ENCODE data around the gene HDAC4.

The HDAC4 gene

DNA sequence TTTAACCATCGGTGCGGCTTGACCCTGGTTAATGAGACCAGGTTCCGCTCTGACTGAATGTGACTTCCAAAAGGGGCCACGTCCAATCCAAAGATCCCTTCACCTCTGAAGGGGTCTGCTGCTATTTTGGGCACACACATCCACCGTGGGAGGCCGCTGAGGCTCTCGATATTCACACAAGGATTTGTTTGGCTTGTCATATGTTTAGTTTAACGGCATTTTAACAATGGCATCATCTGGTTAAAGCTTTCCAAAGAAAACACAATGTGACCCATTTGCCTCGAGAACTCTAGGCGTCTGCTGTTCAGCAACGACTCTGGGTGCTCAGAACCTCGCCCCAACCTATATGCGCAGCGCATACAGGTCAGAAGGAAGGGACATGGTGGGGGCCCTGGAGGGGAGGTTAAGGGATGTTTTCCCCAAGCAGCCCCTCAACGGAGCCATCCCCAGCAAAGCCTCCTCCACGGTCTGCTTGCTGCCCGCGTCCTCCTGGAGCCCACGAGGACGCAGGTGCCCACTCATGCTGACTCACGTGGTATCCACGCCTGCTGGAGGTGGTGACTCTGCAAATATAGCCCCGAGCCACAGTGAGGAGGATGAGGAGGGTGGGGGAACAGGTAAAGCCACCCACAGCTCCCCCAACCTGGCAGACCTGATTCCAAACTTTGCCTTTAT, 260.3 kb downstream of the HDAC4 start:
- Mint-ChIP-seq H3K36me3 (ENCODE audit: low read depth) (peaks cover 43% of the 10 kb centered on the region), H3K4me3 (no peak overlapping the region), H3K9me3 (no peaks in the 10 kb centered on the region), H3K4me1 (ENCODE audit: low read depth) (peaks cover 4% of the 10 kb centered on the region), H3K27me3 (no peaks in the 10 kb centered on the region), H3K27ac (no peak overlapping the region)

DNA sequence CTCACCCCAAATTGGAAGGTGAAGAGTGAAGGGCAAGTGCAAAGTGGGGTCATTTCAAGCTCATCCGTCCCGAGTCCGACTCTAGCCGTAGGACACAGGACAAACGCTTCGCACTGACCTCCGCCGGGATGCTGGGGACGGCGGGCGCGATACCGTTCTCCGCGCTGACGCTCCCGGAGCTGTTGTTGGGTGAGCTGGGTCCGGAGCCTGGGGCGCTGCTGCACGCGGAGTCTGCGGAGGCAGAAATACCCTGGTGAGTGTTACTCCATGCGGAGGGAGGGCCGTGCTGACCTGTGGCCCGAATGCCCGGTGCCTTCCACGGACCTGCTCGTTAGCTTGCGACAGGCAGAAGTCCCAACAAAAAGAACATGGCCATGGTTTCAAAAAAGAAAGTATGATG, 261.3 kb downstream of the HDAC4 start:
- peaks cover 46% of the 10 kb centered on the region for H3K36me3 Mint-ChIP-seq (ENCODE audit: low read depth)
- no peak overlapping the region for H3K4me3 Mint-ChIP-seq
- H3K4me1 Mint-ChIP-seq (ENCODE audit: low read depth): peaks cover 4% of the 10 kb centered on the region
- no peaks in the 10 kb centered on the region for H3K27me3 Mint-ChIP-seq
- no peaks in the 10 kb centered on the region for H3K9me3 Mint-ChIP-seq
- no peak overlapping the region for H3K27ac Mint-ChIP-seq

DNA sequence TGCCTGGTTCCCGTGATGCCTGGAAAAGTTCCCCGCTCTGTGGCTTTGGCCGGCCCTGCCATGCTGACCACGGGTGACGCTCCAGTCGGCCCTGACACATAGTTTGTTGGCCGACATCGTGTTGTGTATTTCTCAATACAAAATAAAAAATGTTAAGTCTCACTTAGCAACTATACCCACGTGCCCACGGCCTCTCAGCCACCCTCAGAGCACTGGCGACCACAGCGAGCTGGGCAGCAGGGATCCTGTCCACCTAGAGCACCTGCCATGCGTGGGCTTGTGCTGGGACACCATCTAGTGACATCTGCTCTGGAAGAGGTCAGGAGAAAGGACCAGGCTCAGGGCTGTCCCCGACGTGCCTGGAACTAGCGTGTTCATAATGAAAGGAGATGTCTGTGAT, 261.7 kb downstream of the HDAC4 start:
- Mint-ChIP-seq H3K27me3 (no peaks in the 10 kb centered on the region), H3K36me3 (ENCODE audit: low read depth) (peaks cover 50% of the 10 kb centered on the region), H3K9me3 (no peaks in the 10 kb centered on the region), H3K4me1 (ENCODE audit: low read depth) (peaks cover 4% of the 10 kb centered on the region), H3K4me3 (no peak overlapping the region), H3K27ac (no peak overlapping the region)

DNA sequence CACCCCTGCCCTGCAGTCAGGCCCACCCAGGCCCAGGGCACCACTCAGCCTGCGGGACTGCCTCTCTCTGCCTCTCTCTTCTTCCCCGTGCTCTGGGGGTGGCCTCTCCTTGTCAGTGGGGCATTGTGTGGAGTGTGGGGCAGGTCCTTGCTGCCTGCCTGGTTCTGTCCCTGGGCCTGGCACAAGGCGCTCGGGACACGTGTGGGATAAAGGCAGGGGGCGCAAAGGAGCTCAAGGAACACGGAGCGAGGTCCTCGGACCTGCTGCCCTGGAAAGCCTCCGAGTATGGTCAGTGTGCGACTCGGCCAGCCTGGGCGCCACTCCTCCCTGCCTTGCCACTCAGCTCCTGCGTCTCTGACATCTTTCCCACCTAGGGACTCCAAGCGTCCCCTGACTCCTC, 262.2 kb downstream of the HDAC4 start:
- H3K9me3 Mint-ChIP-seq: no peaks in the 10 kb centered on the region
- H3K36me3 Mint-ChIP-seq (ENCODE audit: low read depth): peaks cover 50% of the 10 kb centered on the region
- no peak overlapping the region for H3K4me3 Mint-ChIP-seq
- no peaks in the 10 kb centered on the region for H3K27me3 Mint-ChIP-seq
- H3K27ac Mint-ChIP-seq: no peak overlapping the region
- peaks cover 4% of the 10 kb centered on the region for H3K4me1 Mint-ChIP-seq (ENCODE audit: low read depth)

DNA sequence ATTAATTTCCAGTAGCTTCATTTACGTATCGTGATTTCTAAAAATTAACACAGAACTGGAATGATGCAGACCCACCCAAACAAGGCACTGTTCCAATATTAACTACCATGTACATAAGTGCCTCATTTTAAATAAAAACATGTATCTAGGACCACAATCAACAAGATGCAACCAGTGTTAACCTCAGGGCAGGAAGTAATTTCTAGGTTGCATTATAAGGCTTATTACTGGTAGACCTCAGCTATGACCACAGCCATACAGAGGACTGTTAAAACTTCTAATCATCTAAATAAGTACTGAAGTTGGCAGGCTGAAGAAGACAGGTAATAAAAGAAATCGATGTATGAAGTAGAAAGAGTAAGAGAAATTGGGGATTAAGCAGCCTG, 262.9 kb downstream of the HDAC4 start:
- no peak overlapping the region for H3K27ac Mint-ChIP-seq
- no peaks in the 10 kb centered on the region for H3K27me3 Mint-ChIP-seq
- peaks cover 4% of the 10 kb centered on the region for H3K4me1 Mint-ChIP-seq (ENCODE audit: low read depth)
- H3K4me3 Mint-ChIP-seq: no peak overlapping the region
- H3K9me3 Mint-ChIP-seq: no peaks in the 10 kb centered on the region
- peaks cover 50% of the 10 kb centered on the region for H3K36me3 Mint-ChIP-seq (ENCODE audit: low read depth)

DNA sequence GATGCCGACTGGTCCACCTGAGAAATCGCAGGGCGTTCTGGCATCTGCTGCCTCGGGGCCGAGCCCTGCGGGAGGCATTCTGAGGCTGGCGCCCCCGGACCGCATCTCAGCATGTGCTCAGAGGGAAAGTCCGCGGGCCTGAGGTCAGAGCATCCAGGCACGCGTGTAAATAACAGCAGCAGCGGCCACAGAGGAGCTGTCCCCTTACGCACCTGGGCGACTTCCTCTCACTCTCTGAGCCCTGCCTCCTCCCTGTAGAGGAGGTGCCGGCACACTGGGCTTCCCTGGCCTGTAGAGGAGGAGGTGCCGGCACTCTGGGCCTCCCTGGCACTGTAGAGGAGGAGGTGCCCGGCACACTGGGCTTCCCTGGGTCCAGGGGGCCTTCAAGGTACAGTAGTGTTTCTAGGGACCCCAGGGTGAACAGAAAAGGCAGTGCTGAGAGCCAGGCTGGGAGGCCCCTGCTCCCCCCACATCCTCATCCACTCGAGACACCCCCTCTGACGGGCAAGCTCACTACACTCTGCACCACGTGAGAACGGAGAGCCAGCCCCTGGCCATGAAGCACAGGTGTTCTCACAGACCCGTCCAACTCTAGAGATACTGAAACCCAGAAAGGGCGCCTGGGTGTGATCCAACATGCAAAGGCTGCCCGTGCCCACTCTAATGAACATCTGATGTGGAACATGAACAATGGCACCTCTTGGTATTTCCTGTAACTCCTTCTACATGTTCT, 263.5 kb downstream of the HDAC4 start:
- Mint-ChIP-seq H3K4me1 (ENCODE audit: low read depth) (peaks cover 4% of the 10 kb centered on the region), H3K9me3 (no peaks in the 10 kb centered on the region), H3K36me3 (ENCODE audit: low read depth) (peaks cover 48% of the 10 kb centered on the region), H3K27ac (no peak overlapping the region), H3K4me3 (no peak overlapping the region), H3K27me3 (no peaks in the 10 kb centered on the region)

DNA sequence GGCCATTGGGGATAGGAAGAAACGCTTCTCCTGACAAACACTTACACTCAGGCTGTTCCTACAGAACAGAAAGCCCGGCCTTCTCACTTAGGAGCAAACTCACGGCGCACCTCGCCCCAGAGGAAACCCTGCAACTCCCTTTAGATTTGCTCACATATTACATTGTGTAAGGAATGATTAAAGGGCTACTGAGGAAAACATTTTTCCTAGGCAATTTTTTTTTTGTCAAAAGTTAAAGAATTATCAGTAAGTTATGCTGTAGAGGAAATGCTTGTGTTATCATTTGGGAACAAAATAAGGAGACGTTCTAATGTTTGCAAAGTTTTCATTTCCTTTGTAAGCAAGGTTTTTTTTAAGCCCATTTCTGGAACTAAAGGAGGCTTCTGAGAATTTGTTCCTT, 264.1 kb downstream of the HDAC4 start:
- H3K36me3 Mint-ChIP-seq (ENCODE audit: low read depth): peaks cover 43% of the 10 kb centered on the region
- H3K4me3 Mint-ChIP-seq: no peak overlapping the region
- no peaks in the 10 kb centered on the region for H3K9me3 Mint-ChIP-seq
- no peak overlapping the region for H3K27ac Mint-ChIP-seq
- H3K4me1 Mint-ChIP-seq (ENCODE audit: low read depth): peaks cover 4% of the 10 kb centered on the region
- no peaks in the 10 kb centered on the region for H3K27me3 Mint-ChIP-seq

DNA sequence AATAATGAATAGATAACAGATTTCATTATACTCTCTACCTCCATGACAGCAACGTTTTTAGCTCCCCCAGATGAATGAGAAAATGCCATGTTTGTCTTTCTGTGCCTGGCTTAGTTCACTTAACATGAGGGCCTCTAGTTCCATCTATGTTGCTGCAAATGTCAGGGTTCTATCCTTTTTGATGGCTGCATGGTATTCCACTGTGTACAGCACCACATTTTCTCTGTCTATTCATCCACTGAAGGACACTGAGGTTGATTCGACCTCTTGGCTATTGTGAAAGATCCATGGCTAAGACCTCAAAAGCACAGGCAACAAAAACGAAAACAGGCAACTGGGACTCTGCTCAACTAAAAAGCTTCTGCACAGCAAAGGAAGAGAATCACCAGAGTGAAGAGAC, 264.6 kb downstream of the HDAC4 start:
- Mint-ChIP-seq H3K36me3 (ENCODE audit: low read depth) (peaks cover 44% of the 10 kb centered on the region), H3K4me3 (no peak overlapping the region), H3K9me3 (no peaks in the 10 kb centered on the region), H3K27me3 (no peaks in the 10 kb centered on the region), H3K4me1 (ENCODE audit: low read depth) (peaks cover 4% of the 10 kb centered on the region), H3K27ac (no peak overlapping the region)

DNA sequence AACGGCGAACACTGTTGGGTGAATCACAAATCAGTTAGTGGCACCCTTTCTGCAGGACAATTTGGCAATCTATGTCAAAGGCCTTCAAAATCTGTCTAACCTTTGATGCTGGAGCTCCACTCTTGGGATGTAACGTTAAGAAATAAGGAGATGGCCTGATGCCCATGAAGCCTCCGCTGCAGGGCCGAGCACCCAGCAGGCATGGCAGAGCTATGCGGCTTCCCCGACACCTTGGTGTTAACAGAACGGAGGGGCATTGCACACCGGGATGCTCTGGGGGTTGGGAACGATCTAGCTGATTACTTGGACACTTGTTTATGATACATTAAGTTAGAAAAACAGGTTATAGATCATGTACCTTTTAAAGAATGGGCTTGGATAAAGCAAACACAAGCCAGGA, 265.3 kb downstream of the HDAC4 start:
- no peaks in the 10 kb centered on the region for H3K9me3 Mint-ChIP-seq
- no peak overlapping the region for H3K4me3 Mint-ChIP-seq
- H3K36me3 Mint-ChIP-seq (ENCODE audit: low read depth): peaks cover 48% of the 10 kb centered on the region
- no peaks in the 10 kb centered on the region for H3K27me3 Mint-ChIP-seq
- H3K27ac Mint-ChIP-seq: no peak overlapping the region
- H3K4me1 Mint-ChIP-seq (ENCODE audit: low read depth): peaks cover 4% of the 10 kb centered on the region

DNA sequence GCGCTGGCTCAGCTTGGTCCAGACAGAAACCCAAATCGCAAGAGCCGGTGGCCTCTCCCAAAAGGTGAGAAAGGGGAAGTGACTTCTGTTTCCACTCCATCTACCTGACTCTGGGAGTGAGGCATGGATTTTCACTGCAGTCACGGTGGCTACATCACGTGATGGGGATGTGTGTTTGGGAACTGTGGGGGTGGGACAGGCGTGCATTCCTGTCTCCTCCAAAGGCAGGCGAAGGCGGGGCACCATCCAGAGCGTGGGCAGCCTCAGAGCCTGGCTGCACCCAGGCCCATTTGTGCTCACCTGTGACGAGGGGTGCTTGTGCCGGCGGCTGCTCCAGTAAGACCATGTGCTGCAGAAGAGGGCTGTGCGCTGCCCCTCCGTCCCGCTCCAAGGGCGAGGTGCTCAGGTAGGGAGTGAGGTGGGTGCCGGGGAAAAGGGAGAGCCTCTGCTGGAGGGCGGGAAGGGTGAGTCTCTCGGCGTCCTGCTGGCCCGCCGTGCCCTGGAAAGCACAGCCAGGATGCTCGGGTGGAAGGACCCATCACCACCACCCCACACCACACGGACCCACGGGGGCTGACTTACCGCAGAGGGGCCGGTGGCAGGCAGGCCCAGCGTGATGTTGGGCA, 266.8 kb downstream of the HDAC4 start:
- peaks cover 4% of the 10 kb centered on the region for H3K4me1 Mint-ChIP-seq (ENCODE audit: low read depth)
- H3K36me3 Mint-ChIP-seq (ENCODE audit: low read depth): peaks cover 38% of the 10 kb centered on the region
- no peaks in the 10 kb centered on the region for H3K27me3 Mint-ChIP-seq
- H3K9me3 Mint-ChIP-seq: no peaks in the 10 kb centered on the region
- no peak overlapping the region for H3K27ac Mint-ChIP-seq
- no peak overlapping the region for H3K4me3 Mint-ChIP-seq

DNA sequence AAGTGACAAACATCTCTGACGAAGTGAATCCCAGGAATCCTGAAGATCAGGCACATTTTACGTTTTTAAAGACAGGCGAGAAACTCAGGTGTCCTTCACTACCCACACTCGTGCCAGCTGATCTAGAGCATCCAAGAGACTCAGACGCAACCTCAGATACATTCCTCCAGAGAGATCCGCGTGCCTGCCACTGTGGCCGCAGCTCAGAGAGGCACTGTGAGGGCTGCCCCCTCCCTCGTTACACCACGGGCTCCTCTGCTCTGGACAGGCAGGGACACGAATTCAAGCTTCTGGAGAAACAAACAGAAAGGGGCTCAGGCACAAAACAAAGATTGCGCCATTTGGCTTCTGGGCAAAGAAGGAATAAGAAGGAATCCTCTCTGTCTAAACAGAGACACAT, 268.0 kb downstream of the HDAC4 start:
- H3K27me3 Mint-ChIP-seq: no peaks in the 10 kb centered on the region
- no peak overlapping the region for H3K27ac Mint-ChIP-seq
- H3K4me3 Mint-ChIP-seq: no peak overlapping the region
- peaks cover under 1% of the 10 kb centered on the region for H3K4me1 Mint-ChIP-seq (ENCODE audit: low read depth)
- H3K36me3 Mint-ChIP-seq (ENCODE audit: low read depth): peaks cover 34% of the 10 kb centered on the region
- no peaks in the 10 kb centered on the region for H3K9me3 Mint-ChIP-seq

DNA sequence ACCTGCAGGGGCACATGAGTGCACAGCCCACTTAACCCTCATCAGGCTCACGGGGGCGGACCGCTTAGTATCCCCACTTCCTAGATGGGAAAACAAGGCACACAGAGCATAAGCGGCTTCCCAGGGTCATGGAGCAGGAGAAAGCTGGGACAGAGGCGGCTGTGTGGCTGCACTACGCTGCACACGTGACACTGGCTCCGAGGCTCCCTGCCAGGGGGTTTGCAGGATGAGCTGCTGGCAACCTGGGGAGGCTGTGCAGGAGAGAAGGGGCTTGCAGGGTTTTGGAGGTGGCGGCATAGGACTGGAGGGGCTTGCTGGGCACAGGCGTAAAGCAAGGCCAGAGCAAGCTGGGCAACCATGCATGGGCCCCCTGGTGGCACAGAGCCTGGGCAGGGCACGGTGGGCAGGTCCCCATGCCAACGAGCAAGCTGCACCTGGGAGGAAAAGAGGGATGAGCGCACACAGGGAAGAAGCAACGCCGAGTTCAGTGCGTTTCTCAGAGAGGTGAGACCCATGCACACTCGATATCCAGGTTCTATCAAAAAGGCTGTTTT, 268.6 kb downstream of the HDAC4 start:
- Mint-ChIP-seq H3K4me1 (ENCODE audit: low read depth) (no peaks in the 10 kb centered on the region), H3K36me3 (ENCODE audit: low read depth) (peaks cover 36% of the 10 kb centered on the region), H3K4me3 (no peak overlapping the region), H3K27me3 (no peaks in the 10 kb centered on the region), H3K9me3 (no peaks in the 10 kb centered on the region), H3K27ac (no peak overlapping the region)

DNA sequence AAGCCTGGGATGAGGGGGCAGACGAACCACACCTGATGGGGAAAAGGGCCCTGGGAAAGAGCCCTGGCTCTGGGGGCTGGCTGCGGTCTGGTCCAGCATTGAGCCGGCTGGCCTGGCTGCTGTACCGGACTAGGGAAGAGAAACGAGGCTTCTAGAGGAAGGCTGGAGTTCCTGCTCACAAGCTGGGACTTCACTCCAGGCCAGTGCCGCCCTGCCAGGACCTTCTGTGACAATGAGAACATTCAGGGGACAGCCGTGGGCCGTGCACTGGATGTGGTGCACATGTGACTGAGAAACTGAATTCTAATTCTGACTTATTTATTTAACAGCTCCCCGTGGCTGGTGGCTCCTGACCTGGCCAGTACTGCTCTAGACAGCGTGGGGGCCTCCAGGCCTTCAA, 269.3 kb downstream of the HDAC4 start:
- Mint-ChIP-seq H3K9me3 (no peaks in the 10 kb centered on the region), H3K4me1 (ENCODE audit: low read depth) (no peaks in the 10 kb centered on the region), H3K27ac (no peak overlapping the region)

DNA sequence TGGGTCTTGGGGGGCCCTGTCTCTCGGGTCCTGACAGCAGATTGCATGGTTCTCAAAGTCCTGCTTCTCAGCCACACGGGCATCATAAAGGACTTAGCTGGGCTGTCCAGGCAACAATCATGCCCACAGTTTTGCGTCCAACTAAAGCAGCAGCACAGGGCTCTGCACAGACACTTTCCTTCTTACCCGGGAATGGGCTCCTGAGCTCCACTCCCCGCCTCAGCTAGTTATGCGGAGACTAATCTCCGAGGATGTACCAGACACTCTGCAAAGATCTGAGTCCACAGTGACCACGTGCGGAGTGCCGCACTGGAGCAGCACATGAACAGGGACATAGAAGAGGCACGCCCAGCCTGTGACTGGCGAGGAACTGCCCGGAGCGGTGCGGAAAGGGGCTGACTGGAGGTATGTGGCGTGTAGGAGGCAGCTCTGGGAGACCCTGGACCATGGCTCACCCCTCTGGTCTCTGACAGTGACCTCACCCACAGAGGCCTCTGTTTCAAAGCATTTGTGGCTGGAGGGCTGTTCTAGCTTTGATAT, 270.0 kb downstream of the HDAC4 start:
- Mint-ChIP-seq H3K9me3 (no peaks in the 10 kb centered on the region), H3K27ac (no peak overlapping the region), H3K4me1 (ENCODE audit: low read depth) (no peaks in the 10 kb centered on the region), H3K27me3 (no peaks in the 10 kb centered on the region), H3K4me3 (no peak overlapping the region), H3K36me3 (ENCODE audit: low read depth) (peaks cover 28% of the 10 kb centered on the region)

More for the DNA sequence above, 269.3 kb downstream of the HDAC4 start:
- H3K36me3 Mint-ChIP-seq (ENCODE audit: low read depth): peaks cover 32% of the 10 kb centered on the region
- H3K4me3 Mint-ChIP-seq: no peak overlapping the region
- no peaks in the 10 kb centered on the region for H3K27me3 Mint-ChIP-seq

DNA sequence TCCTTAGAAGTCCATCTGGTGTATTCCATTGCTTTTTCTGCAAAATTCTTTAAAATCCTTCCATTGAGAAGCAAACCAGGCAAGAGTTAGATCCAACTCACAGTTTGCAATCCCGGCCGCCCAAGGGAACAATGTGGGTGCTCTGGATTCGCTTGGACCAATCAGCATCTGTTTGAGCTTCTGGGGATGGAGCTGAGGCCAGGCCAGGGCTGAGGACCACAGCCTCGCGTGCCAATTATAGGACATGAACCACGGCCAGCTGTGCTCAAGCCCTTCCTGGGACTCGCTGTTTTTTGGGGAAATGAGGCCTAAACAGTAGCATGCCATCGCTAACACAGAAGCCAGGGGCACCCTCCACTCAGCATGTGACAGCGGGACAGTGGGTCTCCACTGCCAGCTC, 270.8 kb downstream of the HDAC4 start:
- Mint-ChIP-seq H3K4me1 (ENCODE audit: low read depth) (no peaks in the 10 kb centered on the region), H3K36me3 (ENCODE audit: low read depth) (peaks cover 29% of the 10 kb centered on the region), H3K4me3 (no peak overlapping the region), H3K27me3 (no peaks in the 10 kb centered on the region), H3K27ac (no peak overlapping the region), H3K9me3 (peaks cover 2% of the 10 kb centered on the region)

Measured in stimulated activated naive CD8-positive, alpha-beta T cell treated with anti-CD3 and anti-CD28 coated beads, Interleukin-15, Interleukin-2, amounts not matched to agents 100 ng/mL and 50 ng/mL, for 24 hours (primary cell).